GM12878 (cell line): ENCODE results near the gene DNMT1. TPM values are rescaled to one million over a fixed set of nuclear protein-coding genes. Genes with fewer than 3 reads are reported as not detected.

ENCODE experiments used
- ATAC-seq: fragments of 200-7000 bp; cut with Tn5 transposase; 3 replicates; pipeline ENCODE4 v1.9.1; 2020; ENCODE audit warnings: mild to moderate bottlenecking, moderate library complexity
- BruUV-seq: library from RNA; stranded (reverse); fragments of 400-500 nt; replicated peaks from 2 replicates; lab custom pipeline; 2021; lab: Mats Ljungman, UMichigan
- CTCF ChIA-PET: fragments of 300-600 bp; sonication (Branson Sonifier 250); formaldehyde crosslinking; extraction: SDS; loops from one replicate; lab custom pipeline; 2021; ENCODE audit warnings: inconsistent platforms; lab: Yijun Ruan, JAX
- POLR2A ChIA-PET: fragments of 350-600 bp; formaldehyde crosslinking; extraction: SDS; loops from one replicate; lab custom pipeline; 2021; ENCODE audit warnings: inconsistent platforms; lab: Charles Lee
- RAD21 ChIA-PET: fragments of 300-600 bp; sonication (Branson Sonifier 250); formaldehyde crosslinking; loops from one replicate; lab custom pipeline; 2023; ENCODE audit warnings: antibody characterized with exemption; ENCODE audit not compliant: unreplicated experiment; lab: Charles Lee
- SMC1A ChIA-PET: fragments of 300-600 bp; sonication (Branson Sonifier 250); formaldehyde crosslinking; loops from one replicate; lab custom pipeline; 2023; ENCODE audit not compliant: unreplicated experiment, uncharacterized antibody; lab: Charles Lee
- DNase-seq: peaks from one replicate; pipeline ENCODE4 v3.0.0-alpha.2; 2011; ENCODE audit warnings: low read depth, low spot score
- FAIRE-seq: peaks from 3 replicates; lab custom pipeline; 2011; peaks lifted over from hg19 to GRCh38; lab: Jason Lieb, UNC
- H2AFZ ChIP-seq: 2 replicates; pipeline ENCODE4 v1.6.0; 2011; ENCODE audit warnings: low read depth, low read length, control low read depth; ENCODE audit not compliant: control insufficient read depth
- H3K27ac ChIP-seq: 2 replicates; pipeline ENCODE4 v1.5.1; 2011; ENCODE audit warnings: control low read depth; ENCODE audit not compliant: control insufficient read depth, insufficient read depth
- H3K27me3 ChIP-seq, 2 experiments: replicated peaks in 1 of 2; 2 replicates each; pipeline versions ENCODE4 v1.6.0 to v1.6.1; 2011; ENCODE audit warnings: low read length in 1 of 2; ENCODE audit not compliant: control insufficient read depth in 2 of 2, insufficient read depth in 2 of 2
- H3K36me3 ChIP-seq, 2 experiments: 2 replicates each; pipeline ENCODE4 v1.5.1; 2011; ENCODE audit warnings: low read length in 1 of 2; ENCODE audit not compliant: control insufficient read depth in 2 of 2, insufficient read depth in 2 of 2
- H3K4me1 ChIP-seq: 2 replicates; pipeline ENCODE4 v1.6.1; 2011; ENCODE audit warnings: mild to moderate bottlenecking, low read length, moderate library complexity, mixed read lengths; ENCODE audit not compliant: control insufficient read depth, insufficient read depth
- H3K4me2 ChIP-seq: 2 replicates; pipeline ENCODE4 v1.6.0; 2011; ENCODE audit warnings: control low read depth; ENCODE audit not compliant: control insufficient read depth, insufficient read depth
- H3K4me3 ChIP-seq: fragments of 200-600 bp; sonication (generic); 2 replicates; pipeline ENCODE4 v1.5.1; 2016
- H3K79me2 ChIP-seq: 2 replicates; pipeline ENCODE4 v1.6.0; 2011; ENCODE audit warnings: low read length; ENCODE audit not compliant: control insufficient read depth, insufficient read depth
- H3K9ac ChIP-seq: 2 replicates; pipeline ENCODE4 v1.8.0; 2011; ENCODE audit warnings: low read length, control low read depth, mixed read lengths; ENCODE audit not compliant: control insufficient read depth, insufficient read depth
- H3K9me3 ChIP-seq: replicated peaks from 3 replicates; pipeline ENCODE4 v1.5.1; 2011; ENCODE audit warnings: mild to moderate bottlenecking, low read length; ENCODE audit not compliant: control insufficient read depth, insufficient read depth
- H4K20me1 ChIP-seq: 2 replicates; pipeline ENCODE4 v1.6.0; 2011; ENCODE audit not compliant: control insufficient read depth, insufficient read depth
- ASH2L ChIP-seq: fragments of 300-600, 200-600 bp; sonication (generic); IDR thresholded peaks from 2 replicates; pipeline ENCODE4 v1.6.1; 2017; ENCODE audit warnings: low read depth, mild to moderate bottlenecking, borderline replicate concordance
- CREM ChIP-seq: IDR thresholded peaks from 2 replicates; pipeline ENCODE4 v1.6.1; 2014; ENCODE audit warnings: antibody characterized with exemption, low read depth
- CUX1 ChIP-seq: IDR thresholded peaks from 2 replicates; pipeline ENCODE4 v1.6.1; 2012; ENCODE audit warnings: improper control_type of control experiment, low read depth, low read length; ENCODE audit not compliant: insufficient replicate concordance
- DPF2 ChIP-seq: fragments of 450-650 bp; IDR thresholded peaks from 2 replicates; pipeline ENCODE4 v1.6.1; 2017; ENCODE audit warnings: mild to moderate bottlenecking
- GABPA ChIP-seq: IDR thresholded peaks from 2 replicates; pipeline ENCODE4 v1.6.1; 2014; ENCODE audit warnings: antibody characterized with exemption, low read depth, mild to moderate bottlenecking, inconsistent platforms
- HCFC1 ChIP-seq: fragments of 150-350 bp; IDR thresholded peaks from 2 replicates; pipeline ENCODE4 v1.6.1; 2014; ENCODE audit warnings: low read length
- IKZF1 ChIP-seq: fragments of 450-650 bp; conservative IDR thresholded peaks from 2 replicates; pipeline ENCODE4 v1.6.1; 2017; ENCODE audit warnings: antibody characterized with exemption, mild to moderate bottlenecking
- JUNB ChIP-seq: IDR thresholded peaks from 2 replicates; pipeline ENCODE4 v1.6.1; 2016; ENCODE audit warnings: antibody characterized with exemption, mild to moderate bottlenecking
- KLF5 ChIP-seq: fragments of 450-650 bp; IDR thresholded peaks from 2 replicates; pipeline ENCODE4 v1.6.1; 2014; ENCODE audit warnings: mild to moderate bottlenecking; ENCODE audit not compliant: partially characterized antibody
- MEF2A ChIP-seq: IDR thresholded peaks from 2 replicates; pipeline ENCODE4 v1.6.1; 2011; ENCODE audit warnings: low read depth, mild to moderate bottlenecking, low read length, moderate library complexity; ENCODE audit not compliant: insufficient read depth
- NBN ChIP-seq: fragments of 450-650 bp; IDR thresholded peaks from 2 replicates; pipeline ENCODE4 v1.6.1; 2016
- RB1 ChIP-seq: fragments of 450-650 bp; formaldehyde crosslinking; IDR thresholded peaks from 2 replicates; pipeline ENCODE4 v1.6.1; 2017; ENCODE audit warnings: mild to moderate bottlenecking, borderline replicate concordance
- SIN3A ChIP-seq: IDR thresholded peaks from 2 replicates; pipeline ENCODE4 v1.6.1; 2012; ENCODE audit warnings: low read depth, low read length, improper control_type of control experiment
- TCF12 ChIP-seq: IDR thresholded peaks from 2 replicates; pipeline ENCODE4 v1.6.1; 2011; ENCODE audit warnings: low read depth, mild to moderate bottlenecking, low read length
- YBX1 ChIP-seq: fragments of 450-650 bp; IDR thresholded peaks from 2 replicates; pipeline ENCODE4 v1.6.1; 2016; ENCODE audit warnings: antibody characterized with exemption
- ZNF274 ChIP-seq: IDR thresholded peaks from one replicate; pipeline ENCODE4 v1.8.0; 2011; ENCODE audit not compliant: insufficient read length, insufficient read depth
- WGBS: methylation state at CpG from one replicate; pipeline ENCODE4 v1.1.6; 2016; ENCODE audit warnings: low lambda C conversion rate; ENCODE audit not compliant: insufficient replicate concordance, insufficient coverage; ENCODE audit errors: missing lambda C conversion rate; 5-methylcytosine and 5-hydroxymethylcytosine counted together
- in situ Hi-C: fragments of 300-500 bp; cut with MboI; formaldehyde crosslinking; loops from 9 replicates; pipeline ENCODE4 v1.14.3; 2018; ENCODE audit warnings: mixed read lengths
- intact Hi-C: fragments of 100-400 bp; cut with micrococcal nuclease; formaldehyde crosslinking; loops from one replicate; pipeline ENCODE4 v1.14.2; 2022; ENCODE audit not compliant: unreplicated experiment
- polyA plus RNA-seq, 11 experiments: library from polyadenylated mRNA; depleted of rRNA in 4 of 11; unstranded in 6 of 11; stranded (reverse) in 5 of 11; fragments of >200 nt; fragmentation: Nextera tagmentation in 4 of 11; fragmentation: Illumina TruSeq in 1 of 11; extraction: Ambion mirVana in 4 of 11; extraction: Trizol in 1 of 11; gene quantifications; 1 replicate in 1 of 11; 2 replicates in 10 of 11; pipeline versions ENCODE4 v1.2.1 to v1.2.3, GENCODE V29; 2011 to 2016; ENCODE audit warnings: inconsistent platforms in 2 of 11, missing spikeins in 2 of 11, low read depth in 1 of 11
- total RNA-seq, 4 experiments: library from RNA; depleted of rRNA in 3 of 4; stranded (reverse); fragments of >200 nt in 3 of 4; fragmentation: Illumina TruSeq in 1 of 4; extraction: Trizol in 1 of 4; gene quantifications; 2 replicates each; pipeline versions ENCODE4 v1.2.1 to v1.2.3, GENCODE V29; 2013 to 2021
- TF ChIP-seq, protein P1 (sequence below): IDR thresholded peaks from 2 replicates; pipeline ENCODE4 v1.6.1; 2012; ENCODE audit warnings: mild to moderate bottlenecking, low read depth, low read length
- TF ChIP-seq, protein P2 (sequence below): IDR thresholded peaks from 2 replicates; pipeline ENCODE4 v1.6.1; 2011; ENCODE audit warnings: low read depth, low read length, improper control_type of control experiment, borderline replicate concordance

DNMT1 gene
- total and polyA plus RNA-seq, 10 of the 15 experiments (the other 5 are each of a cell fraction or from before 2014, with no cell fraction given) = 70.0 to 290 (median 133) TPM

DNA sequence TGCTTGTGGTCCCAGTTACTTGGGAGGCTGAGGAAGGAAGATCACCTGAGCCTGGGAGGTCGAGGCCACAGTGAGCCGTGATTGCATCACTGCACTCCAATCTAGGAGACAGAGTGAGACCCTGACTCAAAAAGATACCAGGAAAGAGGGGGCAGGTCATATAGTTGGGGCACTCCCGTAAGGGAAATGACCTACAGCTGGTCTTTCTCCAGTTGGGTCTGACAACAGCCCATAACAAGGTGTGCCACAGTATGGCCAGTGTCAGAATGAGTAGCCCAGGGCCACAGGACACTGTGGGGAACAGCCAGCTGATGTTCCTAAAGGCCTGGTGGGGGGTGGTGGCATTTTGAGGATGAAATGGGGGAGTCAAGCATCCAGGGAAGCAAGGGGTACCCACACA, 10.8 kb downstream of the DNMT1 start:
- ChIA-PET SMC1A (no interaction called here), POLR2A (no interaction called here), RAD21 (no interaction called here), CTCF (interaction anchor here (1.2 kb wide), 1 partner anchor 66 kb away, joined by 3 read pairs; no protein-coding TSS in a partner anchor)
- DNase-seq (no peak), FAIRE-seq (no peak), ATAC-seq (peak; percentile 19; the same call in 2 of the 3 replicates)
- no peak overlapping the region for H3K27ac ChIP-seq
- WGBS = 0% methylated on average over 3 of the region's 3 CpGs
- peaks cover 4% of the 10 kb centered on the region; the same call in 1 of the 2 replicates for H4K20me1 ChIP-seq
- H2AFZ ChIP-seq = no peak overlapping the region
- no peaks in the 10 kb centered on the region for H3K27me3 ChIP-seq
- H3K79me2 ChIP-seq = peaks cover 48% of the 10 kb centered on the region
- intact Hi-C loops = no loop called here
- in situ Hi-C loops = no loop called here
- no peak overlapping the region for H3K9ac ChIP-seq
- TF ChIP-seq ZNF274 (no peak), MEF2A (no peak), TCF12 (peak; percentile 49; the same call in 1 of the 2 replicates), ASH2L (no peak), CUX1 (no peak), CREM (0 out of 2 replicates have a peak, but pooled peaks have one; percentile 11), IKZF1 (no peak), SIN3A (no peak), KLF5 (no peak), NBN (no peak), RB1 (no peak), GABPA (no peak), JUNB (peak; percentile 34; the same call in 1 of the 2 replicates), DPF2 (no peak), YBX1 (no peak), HCFC1 (no peak)
- TF ChIP-seq, protein P1, sequence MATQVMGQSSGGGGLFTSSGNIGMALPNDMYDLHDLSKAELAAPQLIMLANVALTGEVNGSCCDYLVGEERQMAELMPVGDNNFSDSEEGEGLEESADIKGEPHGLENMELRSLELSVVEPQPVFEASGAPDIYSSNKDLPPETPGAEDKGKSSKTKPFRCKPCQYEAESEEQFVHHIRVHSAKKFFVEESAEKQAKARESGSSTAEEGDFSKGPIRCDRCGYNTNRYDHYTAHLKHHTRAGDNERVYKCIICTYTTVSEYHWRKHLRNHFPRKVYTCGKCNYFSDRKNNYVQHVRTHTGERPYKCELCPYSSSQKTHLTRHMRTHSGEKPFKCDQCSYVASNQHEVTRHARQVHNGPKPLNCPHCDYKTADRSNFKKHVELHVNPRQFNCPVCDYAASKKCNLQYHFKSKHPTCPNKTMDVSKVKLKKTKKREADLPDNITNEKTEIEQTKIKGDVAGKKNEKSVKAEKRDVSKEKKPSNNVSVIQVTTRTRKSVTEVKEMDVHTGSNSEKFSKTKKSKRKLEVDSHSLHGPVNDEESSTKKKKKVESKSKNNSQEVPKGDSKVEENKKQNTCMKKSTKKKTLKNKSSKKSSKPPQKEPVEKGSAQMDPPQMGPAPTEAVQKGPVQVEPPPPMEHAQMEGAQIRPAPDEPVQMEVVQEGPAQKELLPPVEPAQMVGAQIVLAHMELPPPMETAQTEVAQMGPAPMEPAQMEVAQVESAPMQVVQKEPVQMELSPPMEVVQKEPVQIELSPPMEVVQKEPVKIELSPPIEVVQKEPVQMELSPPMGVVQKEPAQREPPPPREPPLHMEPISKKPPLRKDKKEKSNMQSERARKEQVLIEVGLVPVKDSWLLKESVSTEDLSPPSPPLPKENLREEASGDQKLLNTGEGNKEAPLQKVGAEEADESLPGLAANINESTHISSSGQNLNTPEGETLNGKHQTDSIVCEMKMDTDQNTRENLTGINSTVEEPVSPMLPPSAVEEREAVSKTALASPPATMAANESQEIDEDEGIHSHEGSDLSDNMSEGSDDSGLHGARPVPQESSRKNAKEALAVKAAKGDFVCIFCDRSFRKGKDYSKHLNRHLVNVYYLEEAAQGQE = no peak
- TF ChIP-seq, protein P2, sequence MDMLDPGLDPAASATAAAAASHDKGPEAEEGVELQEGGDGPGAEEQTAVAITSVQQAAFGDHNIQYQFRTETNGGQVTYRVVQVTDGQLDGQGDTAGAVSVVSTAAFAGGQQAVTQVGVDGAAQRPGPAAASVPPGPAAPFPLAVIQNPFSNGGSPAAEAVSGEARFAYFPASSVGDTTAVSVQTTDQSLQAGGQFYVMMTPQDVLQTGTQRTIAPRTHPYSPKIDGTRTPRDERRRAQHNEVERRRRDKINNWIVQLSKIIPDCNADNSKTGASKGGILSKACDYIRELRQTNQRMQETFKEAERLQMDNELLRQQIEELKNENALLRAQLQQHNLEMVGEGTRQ = no peak
- H3K9me3 ChIP-seq = no peaks in the 10 kb centered on the region
- no peak overlapping the region for H3K4me3 ChIP-seq
- peaks cover 22 to 35% of the 10 kb centered on the region in 2 experiments for H3K36me3 ChIP-seq
- BruUV-seq = no TSS peak
- no peak overlapping the region for H3K4me2 ChIP-seq
- H3K4me1 ChIP-seq = no peaks in the 10 kb centered on the region; the same call in 1 of the 2 replicates
